ENCODE data around the gene SHLD1.
"Not testable (repeated sequence)": the region's sequence is repeated elsewhere in the genome, so short reads cannot be mapped to it uniquely, and the experiment has no call there.

Gene SHLD1

DNA sequence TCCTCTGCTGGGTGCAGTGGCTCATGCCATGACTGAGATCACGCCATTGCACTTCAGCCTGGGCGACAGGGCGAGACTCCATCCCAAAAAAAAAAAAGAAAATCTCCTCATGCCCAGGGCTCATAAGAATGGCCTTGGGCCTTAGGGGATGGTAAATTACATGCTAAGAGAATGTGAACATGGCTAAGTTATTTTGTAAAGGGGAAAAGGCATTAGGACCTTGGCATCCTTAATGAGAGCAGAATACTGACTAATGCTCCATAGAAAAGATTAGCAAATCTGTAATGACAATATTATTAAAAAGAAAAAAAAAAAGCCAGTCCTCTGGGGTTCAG lies 12.6 kb upstream of the SHLD1 start:
- no peak for DNase-seq (ENCODE audit: low read depth)

DNA sequence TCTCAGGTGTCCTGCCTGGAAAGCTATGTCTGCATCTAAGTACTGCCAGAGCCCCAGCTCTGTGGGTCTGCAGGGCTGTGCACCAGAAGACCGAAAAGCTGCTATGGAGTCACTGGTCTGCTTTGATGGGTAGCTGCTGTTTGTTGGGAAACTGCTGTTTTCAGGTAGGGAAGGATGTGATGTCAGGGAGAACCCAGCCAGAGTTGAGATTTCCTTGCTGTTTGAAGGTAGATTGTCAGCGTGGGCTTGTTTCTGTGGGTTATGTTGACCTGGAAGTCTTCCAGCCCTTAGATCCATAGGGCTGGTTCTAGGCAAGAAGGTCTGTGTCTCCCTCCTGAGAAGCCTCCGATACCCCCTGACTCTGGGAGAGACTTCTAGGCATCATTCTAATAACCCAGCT lies 12.2 kb upstream of the SHLD1 start:
- no peak for DNase-seq (ENCODE audit: low read depth)

- DNase-seq (ENCODE audit: low read depth) = not testable (repeated sequence)
Measured at GRCh38 chr20:5740643-5741042, 9.6 kb upstream of the SHLD1 start.

DNA sequence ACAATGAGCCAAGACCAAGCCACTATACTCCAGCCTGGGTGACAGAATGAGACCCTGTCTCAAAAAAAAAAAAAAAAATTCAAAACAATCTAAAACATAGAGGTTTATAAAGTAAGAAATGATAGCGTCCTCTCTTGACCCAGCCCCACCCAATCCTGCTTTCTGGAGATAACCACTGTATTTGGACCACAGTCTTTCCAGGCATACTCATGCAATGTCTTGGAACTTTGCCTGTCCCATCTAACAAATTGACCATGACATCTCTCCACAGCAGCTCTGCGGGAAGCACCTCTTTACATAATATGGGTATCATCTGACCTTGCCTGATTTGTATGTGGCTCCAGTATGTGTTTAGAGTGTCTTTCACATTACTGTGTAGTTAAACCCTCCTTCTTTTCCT lies 9.1 kb upstream of the SHLD1 start:
- DNase-seq (ENCODE audit: low read depth) = no peak

DNA sequence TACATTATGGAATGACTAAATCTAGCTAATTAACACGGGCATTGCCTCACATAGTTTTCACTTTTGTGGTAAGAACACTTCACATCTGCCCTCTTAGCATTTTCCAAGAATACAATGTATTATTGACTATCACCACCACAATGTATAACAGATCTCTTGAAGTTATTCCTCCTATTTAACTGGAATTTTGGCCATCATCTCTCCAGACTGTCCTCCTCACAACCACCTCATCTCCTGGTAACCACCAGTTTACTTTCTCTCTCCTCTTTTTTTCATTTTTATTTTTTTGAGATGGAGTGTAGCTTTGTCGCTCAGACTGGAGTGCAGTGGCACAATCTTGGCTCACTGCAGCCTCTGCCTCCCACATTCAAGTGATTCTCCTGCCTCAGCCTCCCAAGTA lies 8.2 kb upstream of the SHLD1 start:
- no peak for DNase-seq (ENCODE audit: low read depth)

DNA sequence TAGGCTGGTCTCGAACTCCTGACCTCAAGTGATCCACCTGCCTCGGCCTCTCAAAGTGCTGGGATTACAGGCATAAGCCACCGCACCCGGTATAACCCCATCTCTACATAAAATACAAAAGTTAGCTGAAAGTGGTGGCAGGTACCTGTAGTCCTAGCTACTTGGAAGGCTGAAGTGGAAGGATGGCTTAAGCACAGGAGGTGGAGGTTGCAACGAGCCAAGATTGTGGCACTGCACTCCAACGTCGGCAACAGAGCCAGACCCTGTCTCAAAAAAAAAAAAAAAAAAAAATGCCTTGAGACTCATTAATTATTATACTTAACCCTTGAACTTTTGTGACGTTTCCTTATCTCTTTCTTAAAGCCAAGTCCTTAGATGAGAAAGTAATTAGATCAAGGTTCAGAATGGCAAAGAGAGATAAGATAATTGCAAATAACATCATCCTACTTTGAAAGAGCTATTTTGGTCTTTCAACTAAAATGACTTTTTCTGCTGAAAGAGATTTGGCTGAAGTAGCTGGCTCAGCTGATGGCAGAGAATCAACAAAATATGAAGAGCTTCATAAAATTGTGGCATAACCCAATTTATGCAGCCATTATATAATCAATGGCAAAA lies 4.7 kb upstream of the SHLD1 start:
- DNase-seq (ENCODE audit: low read depth) = no peak

GRCh38 chr20:5746064-5746463 lies 4.1 kb upstream of the SHLD1 start:
- DNase-seq (ENCODE audit: low read depth) = no peak

DNA sequence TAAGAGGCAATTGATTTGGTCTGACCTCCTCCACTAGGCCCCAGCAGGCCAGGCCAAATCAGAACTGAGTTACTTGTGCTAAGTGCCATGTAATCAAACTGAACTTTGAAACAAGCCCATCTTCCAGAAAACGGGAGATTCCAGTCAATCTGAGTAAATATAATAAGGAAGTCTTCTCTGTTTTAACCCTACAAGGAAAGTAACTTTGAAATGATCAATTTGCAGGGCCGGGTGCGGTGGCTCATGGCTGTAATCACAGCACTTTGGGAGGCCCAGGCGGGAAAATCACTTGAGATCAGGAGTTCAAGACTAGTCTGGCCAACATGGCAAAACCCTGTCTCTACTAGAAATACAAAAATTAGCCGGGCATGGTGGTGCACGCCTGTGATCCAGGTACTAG lies 2.0 kb upstream of the SHLD1 start:
- no peak for DNase-seq (ENCODE audit: low read depth)

DNA sequence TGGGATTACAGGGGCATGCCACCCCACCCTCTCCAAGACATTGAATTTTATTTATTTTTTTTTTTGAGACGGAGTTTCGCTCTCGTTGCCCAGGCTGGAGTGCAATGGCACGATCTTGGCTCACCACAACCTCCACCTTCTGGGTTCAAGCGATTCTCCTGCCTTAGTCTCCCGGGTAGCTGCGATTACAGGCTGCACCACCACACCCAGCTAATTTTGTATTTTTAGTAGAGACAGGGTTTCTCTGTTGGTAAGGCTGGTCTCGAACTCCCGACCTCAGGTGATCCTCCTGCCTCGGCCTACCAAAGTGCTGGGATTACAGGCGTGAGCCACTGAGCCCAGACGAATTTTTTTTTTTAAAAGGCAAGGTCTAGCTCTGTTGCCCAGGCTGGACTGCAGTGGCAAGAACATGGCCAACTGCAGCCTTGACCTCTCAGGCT lies 669 bp upstream of the SHLD1 start:
- DNase-seq (ENCODE audit: low read depth) = not testable (repeated sequence)

- DNase-seq (ENCODE audit: low read depth) = no peak
Measured at GRCh38 chr20:5751856-5752255, 1.7 kb downstream of the SHLD1 start.

DNA sequence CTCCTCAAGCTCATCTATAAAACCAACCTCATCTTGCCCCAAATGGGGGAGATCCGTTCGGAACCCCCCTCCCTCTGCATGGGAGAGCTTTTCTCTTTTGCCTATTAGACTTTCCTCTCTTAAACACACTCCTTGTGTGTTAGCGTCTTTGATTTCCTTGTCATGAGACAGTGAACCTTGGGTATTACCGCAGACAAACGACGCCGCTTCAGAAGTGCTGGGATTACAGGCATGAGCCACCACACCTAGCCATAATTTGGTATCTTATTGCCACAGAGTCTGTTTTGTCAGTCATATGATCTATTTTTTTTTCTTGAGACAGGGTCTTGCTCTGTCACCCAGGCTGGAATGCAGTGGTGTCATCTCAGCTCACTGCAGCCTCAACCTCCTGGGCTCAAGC lies 3.6 kb downstream of the SHLD1 start:
- no peak for DNase-seq (ENCODE audit: low read depth)

GRCh38 chr20:5757949-5758348 lies 7.7 kb downstream of the SHLD1 start:
- DNase-seq (ENCODE audit: low read depth) = no peak

- DNase-seq (ENCODE audit: low read depth) = no peak
Measured at GRCh38 chr20:5766085-5766764, 16.0 kb downstream of the SHLD1 start.

DNA sequence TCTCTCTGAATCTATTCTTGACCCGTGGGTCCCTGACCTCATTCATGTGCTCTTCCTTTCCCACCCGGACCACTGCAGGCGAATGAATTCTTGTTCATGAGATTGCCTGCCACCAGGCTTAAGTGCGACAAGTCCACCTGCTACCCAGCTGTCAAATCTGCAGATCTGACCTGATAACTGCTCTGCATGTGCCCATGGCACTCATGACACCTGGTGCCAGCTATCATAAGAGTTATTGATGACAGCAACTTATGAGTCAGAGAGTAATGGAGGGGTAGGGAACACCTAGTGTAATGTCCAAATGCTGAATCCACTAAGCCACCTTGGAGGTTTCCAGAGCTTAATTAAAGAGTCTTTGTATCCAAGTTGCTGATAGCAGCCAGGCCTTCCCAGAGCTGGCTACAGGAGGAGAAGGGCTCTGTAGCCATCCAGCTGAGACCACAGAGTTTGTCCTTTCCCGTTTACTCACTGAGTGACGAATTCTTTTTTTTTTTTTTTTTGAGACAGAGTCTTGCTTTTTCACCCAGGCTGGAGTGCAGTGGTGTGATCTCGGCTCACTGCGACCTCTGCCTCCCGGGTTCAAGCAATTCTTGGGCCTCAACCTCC lies 17.4 kb downstream of the SHLD1 start:
- DNase-seq (ENCODE audit: low read depth) = no peak

DNA sequence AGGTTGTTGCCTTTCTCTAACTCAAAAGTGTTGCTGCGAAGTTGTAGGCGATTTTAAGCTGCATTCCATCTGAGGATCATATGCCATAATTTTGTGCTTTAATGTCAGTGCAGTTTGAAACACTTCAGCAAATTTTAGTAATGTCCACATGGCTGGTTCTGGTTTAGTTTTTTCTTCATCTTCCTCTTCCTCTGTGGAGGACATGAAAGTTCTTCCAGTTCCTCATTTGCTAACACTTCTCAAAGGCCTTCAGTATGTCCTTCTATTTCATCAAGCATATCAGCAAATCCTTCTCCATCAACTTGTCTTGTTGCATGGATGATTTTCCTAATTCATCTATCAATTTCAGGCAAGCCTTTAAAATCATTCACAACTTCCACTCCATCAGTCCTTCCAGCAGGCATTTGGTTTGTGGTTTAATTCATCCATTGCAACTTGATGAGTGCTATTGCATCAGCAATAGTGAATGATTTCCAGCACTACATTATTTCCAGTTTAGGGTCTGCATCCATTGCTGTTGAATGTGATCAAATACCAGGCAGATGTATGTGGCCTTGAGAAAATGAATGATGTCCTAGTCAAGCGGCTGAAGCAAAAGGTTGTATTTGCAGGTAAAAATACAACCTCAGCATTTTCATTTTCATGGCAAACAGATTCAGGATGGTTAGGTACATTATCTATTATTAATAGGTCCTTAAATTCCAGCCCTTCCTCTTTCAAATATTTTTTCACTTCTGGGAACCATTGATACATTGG lies 20.2 kb downstream of the SHLD1 start:
- DNase-seq (ENCODE audit: low read depth) = no peak

DNA sequence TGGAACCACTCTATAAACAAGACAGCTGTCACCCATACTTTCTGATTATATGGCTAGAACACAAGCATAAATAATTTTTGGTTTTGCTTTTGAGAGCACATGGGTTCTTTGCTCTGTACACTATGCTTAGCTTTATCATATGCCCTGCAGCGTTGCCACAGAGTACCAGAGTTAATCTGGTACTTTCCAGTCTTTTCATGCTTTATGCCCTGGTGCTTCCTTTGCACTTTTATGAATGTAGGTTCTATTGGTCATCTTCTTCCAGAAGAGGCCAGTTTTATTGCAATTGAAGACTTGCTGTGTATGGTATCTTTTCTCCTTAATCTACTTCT lies 20.8 kb downstream of the SHLD1 start:
- no peak for DNase-seq (ENCODE audit: low read depth)

GRCh38 chr20:5772704-5773103 lies 22.5 kb downstream of the SHLD1 start:
- no peak for DNase-seq (ENCODE audit: low read depth)

DNA sequence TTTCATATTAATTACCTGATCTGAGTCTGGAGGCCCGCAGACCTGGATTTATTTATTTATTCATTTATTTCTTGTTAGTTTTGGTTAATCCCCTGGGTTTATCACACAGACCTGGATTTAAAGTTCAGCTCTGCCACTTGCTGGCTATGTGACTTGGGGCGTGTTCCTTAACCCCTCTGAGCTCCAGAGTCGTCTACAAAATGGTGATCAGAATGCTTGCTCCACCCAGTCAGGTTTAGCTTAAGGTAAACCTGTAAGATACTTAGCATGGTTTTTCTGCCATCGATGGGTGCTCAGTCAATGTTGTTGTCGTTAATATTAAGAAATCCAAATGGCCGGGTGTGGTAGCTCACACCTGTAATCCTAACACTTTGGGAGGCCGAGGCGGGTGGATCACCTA lies 23.4 kb downstream of the SHLD1 start:
- no peak for DNase-seq (ENCODE audit: low read depth)

- no peak for DNase-seq (ENCODE audit: low read depth)
Measured at GRCh38 chr20:5776077-5776476, 25.9 kb downstream of the SHLD1 start.

GRCh38 chr20:5779071-5779900 lies 29.1 kb downstream of the SHLD1 start:
- no peak for DNase-seq (ENCODE audit: low read depth)

DNA sequence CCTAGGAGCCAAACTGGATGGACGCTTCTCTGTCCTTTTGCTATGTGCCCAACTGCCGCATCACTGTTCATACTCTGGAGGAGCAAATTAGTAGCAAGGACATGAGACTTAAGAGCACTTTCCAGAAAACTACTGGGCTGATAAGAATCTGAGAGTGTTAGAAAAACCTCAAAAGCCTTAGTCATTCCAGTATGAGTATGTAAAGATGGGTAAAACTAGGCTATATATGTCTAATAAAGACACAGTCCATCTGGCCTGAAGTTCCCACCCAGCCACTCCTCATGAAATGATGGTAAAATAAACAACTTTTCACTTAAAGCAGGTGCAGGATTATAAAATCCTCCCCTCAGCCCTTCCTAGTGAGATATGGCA lies 30.6 kb downstream of the SHLD1 start:
- DNase-seq (ENCODE audit: low read depth) = no peak

DNA sequence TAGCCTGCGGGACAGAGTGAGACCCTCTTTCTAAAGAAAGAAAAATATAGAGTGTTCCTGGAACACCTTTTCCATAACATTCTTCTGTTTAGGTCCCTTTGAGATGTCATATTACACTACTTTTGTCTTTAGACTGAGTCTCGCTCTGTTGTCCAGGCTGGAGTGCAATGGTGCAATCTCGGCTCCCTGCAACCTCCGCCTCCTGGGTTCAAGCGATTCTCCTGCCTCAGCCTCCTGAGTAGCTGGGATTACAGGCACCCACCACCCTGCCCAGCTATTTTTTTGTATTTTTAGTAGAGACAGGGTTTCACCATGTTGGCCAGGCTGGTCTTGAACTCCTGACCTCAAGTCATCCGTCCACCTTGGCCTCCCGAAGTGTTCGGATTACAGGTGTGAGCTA lies 31.2 kb downstream of the SHLD1 start:
- DNase-seq (ENCODE audit: low read depth) = not testable (repeated sequence)
